Osteocyte (in vitro differentiated cells): ENCODE measurements around the gene LRRFIP2. TPM values are rescaled to one million over a fixed set of nuclear protein-coding genes. Genes with fewer than 3 reads are reported as not detected.

Experiments
- DNase-seq: peaks from one replicate; pipeline ENCODE4 v3.0.0; 2021; ENCODE audit warnings: mixed read lengths; ENCODE audit not compliant: unreplicated experiment; ENCODE audit errors: extremely low spot score
- H3K27ac Mint-ChIP-seq: one replicate; pipeline ENCODE4 v1.8.0; 2021; ENCODE audit warnings: mild to moderate bottlenecking, mixed read lengths; ENCODE audit not compliant: unreplicated experiment
- H3K27me3 Mint-ChIP-seq: one replicate; pipeline ENCODE4 v1.8.0; 2021; ENCODE audit warnings: mixed read lengths; ENCODE audit not compliant: unreplicated experiment
- H3K36me3 Mint-ChIP-seq: one replicate; pipeline ENCODE4 v1.8.0; 2021; ENCODE audit warnings: mixed read lengths; ENCODE audit not compliant: unreplicated experiment
- H3K4me1 Mint-ChIP-seq: one replicate; pipeline ENCODE4 v1.8.0; 2021; ENCODE audit warnings: mixed read lengths; ENCODE audit not compliant: unreplicated experiment
- H3K4me3 Mint-ChIP-seq: one replicate; pipeline ENCODE4 v1.8.0; 2021; ENCODE audit warnings: mild to moderate bottlenecking, moderate library complexity, mixed read lengths; ENCODE audit not compliant: unreplicated experiment
- H3K9me3 Mint-ChIP-seq: one replicate; pipeline ENCODE4 v1.8.0; 2021; ENCODE audit warnings: mixed read lengths; ENCODE audit not compliant: unreplicated experiment
- CTCF ChIP-seq: fragments of 200-600 bp; sonication (generic); IDR thresholded peaks from 2 replicates; pipeline ENCODE4 v1.5.0; 2021; ENCODE audit warnings: antibody characterized with exemption, mild to moderate bottlenecking, moderate library complexity
- total RNA-seq: library from RNA; stranded (reverse); gene quantifications from 2 replicates; pipeline ENCODE4 v1.2.1, GENCODE V29; 2021

Gene LRRFIP2
- total RNA-seq, 1 donor from 2014 or later: 43.2 TPM

- no peak for TF ChIP-seq CTCF
- no peaks in the 10 kb centered on the region for H3K9me3 Mint-ChIP-seq
- no peak overlapping the region for H3K27ac Mint-ChIP-seq
- no peaks in the 10 kb centered on the region for H3K36me3 Mint-ChIP-seq
- no peak for DNase-seq
- H3K4me3 Mint-ChIP-seq: no peak overlapping the region
- H3K27me3 Mint-ChIP-seq: peaks cover 3% of the 10 kb centered on the region
- peaks cover 6% of the 10 kb centered on the region for H3K4me1 Mint-ChIP-seq
These were observed 44.9 kb upstream of the LRRFIP2 start for GRCh38 chr3:37219266-37219665.

DNA sequence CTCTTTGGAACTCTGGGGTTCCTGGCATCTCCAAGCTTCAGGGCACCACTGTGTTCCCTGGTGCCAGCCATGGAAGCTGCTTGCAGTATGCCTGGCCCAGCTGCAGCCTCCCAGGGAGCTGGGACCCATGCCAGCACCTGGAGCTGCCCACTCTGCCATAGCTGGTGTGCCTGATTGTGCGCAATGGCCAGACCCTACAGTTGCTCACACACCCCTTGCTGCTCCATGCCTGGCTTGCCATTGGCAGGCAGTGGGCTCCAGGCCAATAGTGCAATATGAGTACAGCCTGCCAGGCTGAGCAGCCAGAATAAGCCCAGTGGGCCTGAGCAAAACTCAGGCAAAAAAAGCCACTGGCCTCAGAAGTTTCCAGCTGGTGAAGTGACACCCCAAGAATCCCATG lies 43.8 kb upstream of the LRRFIP2 start:
- no peak for TF ChIP-seq CTCF
- no peak overlapping the region for H3K27ac Mint-ChIP-seq
- no peak overlapping the region for H3K4me3 Mint-ChIP-seq
- H3K36me3 Mint-ChIP-seq: no peaks in the 10 kb centered on the region
- no peaks in the 10 kb centered on the region for H3K9me3 Mint-ChIP-seq
- peaks cover 7% of the 10 kb centered on the region for H3K4me1 Mint-ChIP-seq
- DNase-seq: no peak
- H3K27me3 Mint-ChIP-seq: peaks cover 3% of the 10 kb centered on the region

GRCh38 chr3:37217098-37217849 lies 42.9 kb upstream of the LRRFIP2 start:
- Mint-ChIP-seq H3K9me3 (no peaks in the 10 kb centered on the region), H3K27ac (no peak overlapping the region), H3K4me3 (no peak overlapping the region), H3K27me3 (peaks cover 3% of the 10 kb centered on the region), H3K36me3 (no peaks in the 10 kb centered on the region), H3K4me1 (peaks cover 5% of the 10 kb centered on the region)
- DNase-seq: no peak
- no peak for TF ChIP-seq CTCF

- no peak overlapping the region for H3K4me3 Mint-ChIP-seq
- no peak for TF ChIP-seq CTCF
- H3K36me3 Mint-ChIP-seq: no peaks in the 10 kb centered on the region
- no peak overlapping the region for H3K27ac Mint-ChIP-seq
- H3K4me1 Mint-ChIP-seq: peaks cover 5% of the 10 kb centered on the region
- H3K27me3 Mint-ChIP-seq: peaks cover 3% of the 10 kb centered on the region
- DNase-seq: no peak
- H3K9me3 Mint-ChIP-seq: peaks cover under 1% of the 10 kb centered on the region
These were observed 42.3 kb upstream of the LRRFIP2 start for GRCh38 chr3:37216597-37217097.

- no peak overlapping the region for H3K27ac Mint-ChIP-seq
- peaks cover 3% of the 10 kb centered on the region for H3K27me3 Mint-ChIP-seq
- H3K4me1 Mint-ChIP-seq: peaks cover 2% of the 10 kb centered on the region
- no peak for DNase-seq
- H3K4me3 Mint-ChIP-seq: no peak overlapping the region
- no peak for TF ChIP-seq CTCF
- peaks cover 3% of the 10 kb centered on the region for H3K9me3 Mint-ChIP-seq
- H3K36me3 Mint-ChIP-seq: no peaks in the 10 kb centered on the region
These were observed 39.7 kb upstream of the LRRFIP2 start for GRCh38 chr3:37214076-37214475.
